Urinary bladder (tissue), 4 donors: ENCODE measurements around the gene MATR3. TPM values are rescaled to one million over a fixed set of nuclear protein-coding genes. Genes with fewer than 3 reads are reported as not detected.
"Not testable (repeated sequence)": the region's sequence is repeated elsewhere in the genome, so short reads cannot be mapped to it uniquely, and the experiment has no call there.

Experiments
- DNase-seq: peaks from one replicate; pipeline ENCODE4 v3.0.0-alpha.2; 2015; ENCODE audit errors: extremely low spot score
- H3K27ac ChIP-seq: one replicate; pipeline ENCODE4 v1.5.1; 2013; ENCODE audit warnings: low read depth, mild to moderate bottlenecking, moderate library complexity
- H3K36me3 ChIP-seq: one replicate; pipeline ENCODE4 v1.6.1; 2013; ENCODE audit warnings: mild to moderate bottlenecking, moderate library complexity; ENCODE audit not compliant: insufficient read depth
- H3K4me1 ChIP-seq: one replicate; pipeline ENCODE4 v1.6.1; 2013; ENCODE audit warnings: mild to moderate bottlenecking, moderate library complexity; ENCODE audit not compliant: insufficient read depth
- H3K4me3 ChIP-seq: one replicate; pipeline ENCODE4 v1.5.1; 2013; ENCODE audit warnings: low read depth, low read length
- WGBS: extraction: QIAGEN DNeasy Blood & Tissue Kit; methylation state at CpG from one replicate; pipeline ENCODE4 v1.1.7; 2013; 5-methylcytosine and 5-hydroxymethylcytosine counted together
- polyA plus RNA-seq: library from polyadenylated mRNA; stranded (reverse); fragments of 200-250 nt; gene quantifications from one replicate; pipeline ENCODE4 v1.2.3, GENCODE V29; 2013
- total RNA-seq: library from RNA; depleted of rRNA; stranded (reverse); fragments of >200 nt; gene quantifications from one replicate; pipeline ENCODE4 v1.2.3, GENCODE V29; 2014
- donor health status: healthy with polysubstance abuse.
- donor health status: healthy.

MATR3 gene
- total and polyA plus RNA-seq, 2 donors: 163 to 454 TPM

DNA sequence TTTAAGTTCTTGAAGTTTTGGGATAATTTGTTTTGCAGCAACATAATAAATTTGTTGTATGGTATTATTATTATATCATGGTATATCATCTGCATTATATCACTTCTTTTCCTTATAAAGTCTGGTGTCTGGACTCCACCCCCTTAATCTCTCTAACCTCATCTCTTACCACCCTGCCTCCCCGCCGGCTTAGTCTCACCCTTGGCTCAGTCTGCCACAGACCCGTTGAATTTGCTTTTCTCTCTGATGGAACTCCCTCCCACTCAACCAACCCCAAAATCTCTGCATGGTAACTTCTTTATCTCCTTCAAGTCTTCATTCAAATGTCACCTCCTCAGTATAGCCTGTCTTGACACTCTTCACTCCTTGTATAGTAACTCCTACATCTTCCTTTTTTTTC is 29.6 kb upstream of the MATR3 start:
- Histone ChIP-seq H3K36me3 (no peaks in the 10 kb centered on the region), H3K27ac (no peak overlapping the region), H3K4me1 (no peaks in the 10 kb centered on the region), H3K4me3 (no peak overlapping the region)
- no peak for DNase-seq
- 93% methylated on average over 3 of the region's 3 CpGs for WGBS

DNA sequence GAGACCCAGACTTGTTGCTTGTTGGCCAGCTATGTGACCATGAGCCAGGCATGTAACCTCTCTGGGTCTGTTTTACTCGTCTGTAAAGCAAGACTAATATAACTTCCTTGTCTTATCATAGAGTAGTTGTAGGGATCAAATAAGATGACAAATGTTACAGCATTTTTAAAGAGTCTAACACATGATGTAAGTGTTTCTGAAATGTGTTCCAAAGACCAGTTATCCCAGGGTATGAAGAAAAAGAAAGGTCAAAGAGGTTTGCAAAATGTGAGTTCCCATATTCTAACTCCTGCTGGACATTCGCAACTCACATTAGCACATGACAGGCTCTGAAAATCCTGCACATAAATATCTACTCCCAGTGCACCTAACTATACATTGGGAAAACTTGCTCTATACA is 28.5 kb upstream of the MATR3 start:
- Histone ChIP-seq H3K4me1 (no peaks in the 10 kb centered on the region), H3K4me3 (no peak overlapping the region), H3K27ac (no peak overlapping the region), H3K36me3 (no peaks in the 10 kb centered on the region)
- DNase-seq: no peak
- 58% methylated on average over 2 of the region's 2 CpGs for WGBS

- 88% methylated on average over 11 of the region's 11 CpGs for WGBS
- Histone ChIP-seq H3K4me1 (no peaks in the 10 kb centered on the region), H3K4me3 (no peak overlapping the region), H3K36me3 (no peaks in the 10 kb centered on the region), H3K27ac (no peak overlapping the region)
- DNase-seq: no peak
Measured at GRCh38 chr5:139266236-139266635, 27.3 kb upstream of the MATR3 start.

DNA sequence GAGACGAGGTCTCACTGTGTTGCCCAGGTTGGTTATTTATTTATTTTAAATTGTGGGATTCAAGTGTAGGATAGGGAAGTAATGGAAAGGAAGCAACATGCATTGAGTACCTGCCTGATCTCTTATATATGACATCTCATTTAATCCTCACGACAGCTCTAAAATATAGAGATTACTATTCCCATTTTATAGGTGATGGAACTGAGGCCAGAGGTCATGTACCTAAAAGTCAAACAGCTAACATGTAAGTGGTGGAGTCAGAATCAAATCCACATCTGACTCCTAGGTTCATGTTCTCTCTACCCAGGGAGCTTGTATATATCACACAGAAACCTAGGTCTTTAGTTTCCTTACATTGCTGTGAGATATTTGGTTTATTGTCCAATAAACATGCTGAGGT is 26.1 kb upstream of the MATR3 start:
- Histone ChIP-seq H3K4me3 (no peak overlapping the region), H3K27ac (no peak overlapping the region), H3K36me3 (no peaks in the 10 kb centered on the region), H3K4me1 (no peaks in the 10 kb centered on the region)
- 91% methylated on average over 2 of the region's 2 CpGs for WGBS
- DNase-seq: no peak

- H3K4me3 ChIP-seq: no peak overlapping the region
- no peaks in the 10 kb centered on the region for H3K4me1 ChIP-seq
- no peak for DNase-seq
- 53% methylated on average over 5 of the region's 5 CpGs for WGBS
- H3K27ac ChIP-seq: no peak overlapping the region
- no peaks in the 10 kb centered on the region for H3K36me3 ChIP-seq
Measured at GRCh38 chr5:139268364-139269202, 25.0 kb upstream of the MATR3 start.

DNA sequence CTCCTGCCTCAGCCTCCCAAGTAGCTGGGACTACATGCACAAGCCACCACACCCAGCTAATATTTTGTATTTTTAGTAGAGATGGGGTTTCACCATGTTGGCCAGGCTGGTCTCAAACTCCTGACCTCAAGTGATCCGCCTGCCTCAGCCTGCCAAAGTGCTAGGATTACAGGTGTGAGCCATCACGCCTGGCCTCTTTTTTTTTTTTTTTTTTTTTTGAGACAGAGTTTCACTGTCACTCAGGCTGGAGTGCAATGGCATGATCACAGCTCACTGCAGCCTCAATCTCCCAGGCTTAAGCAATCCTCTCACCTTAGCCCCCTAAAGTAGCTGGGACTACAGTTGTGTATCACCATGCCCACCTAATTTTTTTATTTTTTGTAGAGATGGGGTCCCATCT is 22.8 kb upstream of the MATR3 start:
- not testable (repeated sequence) for H3K36me3 ChIP-seq, H3K4me3 ChIP-seq, DNase-seq, H3K4me1 ChIP-seq, H3K27ac ChIP-seq
- 90% methylated on average over 2 of the region's 2 CpGs for WGBS

DNA sequence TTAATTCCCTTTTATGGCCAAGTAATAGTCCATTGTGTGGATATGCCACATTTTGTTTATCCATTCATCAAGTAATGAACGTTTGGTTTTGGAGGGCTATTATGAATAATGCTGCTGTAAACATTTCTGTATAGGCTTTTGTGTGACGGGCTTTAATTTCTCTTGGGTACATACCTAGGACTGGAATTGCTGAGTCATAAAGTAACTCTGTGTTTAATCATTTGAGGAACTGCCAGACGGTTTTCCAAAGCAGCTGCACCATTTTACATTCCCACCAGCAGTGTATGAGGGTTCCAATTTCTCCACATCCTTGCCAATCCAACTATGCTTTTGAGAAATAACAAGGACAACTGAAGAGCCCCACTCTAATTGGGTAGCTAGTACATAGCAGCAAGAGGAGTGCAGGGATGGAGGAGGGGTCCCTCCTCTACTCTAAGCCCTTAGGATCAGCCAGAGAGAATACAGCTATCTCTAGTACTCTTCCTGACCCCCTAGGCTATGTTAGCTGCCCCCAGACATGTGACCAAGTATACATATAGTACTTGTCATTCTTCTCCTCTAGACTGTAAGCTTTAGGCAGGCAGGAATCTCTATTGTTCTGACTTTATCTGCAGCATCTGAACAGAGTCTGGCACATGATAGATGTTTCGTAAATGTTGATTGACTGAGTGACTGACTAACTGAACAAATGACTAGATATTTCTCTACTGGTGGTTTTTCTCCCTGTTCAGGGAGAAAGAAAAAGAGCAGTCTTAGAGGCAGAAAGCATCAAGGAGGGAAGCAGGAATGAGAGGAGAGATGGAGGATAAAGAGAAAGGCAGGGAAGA is 22.1 kb upstream of the MATR3 start:
- Histone ChIP-seq H3K4me3 (no peak overlapping the region), H3K36me3 (no peaks in the 10 kb centered on the region), H3K27ac (no peak overlapping the region), H3K4me1 (no peaks in the 10 kb centered on the region)
- 33% methylated on average over 4 of the region's 4 CpGs for WGBS
- no peak for DNase-seq

DNA sequence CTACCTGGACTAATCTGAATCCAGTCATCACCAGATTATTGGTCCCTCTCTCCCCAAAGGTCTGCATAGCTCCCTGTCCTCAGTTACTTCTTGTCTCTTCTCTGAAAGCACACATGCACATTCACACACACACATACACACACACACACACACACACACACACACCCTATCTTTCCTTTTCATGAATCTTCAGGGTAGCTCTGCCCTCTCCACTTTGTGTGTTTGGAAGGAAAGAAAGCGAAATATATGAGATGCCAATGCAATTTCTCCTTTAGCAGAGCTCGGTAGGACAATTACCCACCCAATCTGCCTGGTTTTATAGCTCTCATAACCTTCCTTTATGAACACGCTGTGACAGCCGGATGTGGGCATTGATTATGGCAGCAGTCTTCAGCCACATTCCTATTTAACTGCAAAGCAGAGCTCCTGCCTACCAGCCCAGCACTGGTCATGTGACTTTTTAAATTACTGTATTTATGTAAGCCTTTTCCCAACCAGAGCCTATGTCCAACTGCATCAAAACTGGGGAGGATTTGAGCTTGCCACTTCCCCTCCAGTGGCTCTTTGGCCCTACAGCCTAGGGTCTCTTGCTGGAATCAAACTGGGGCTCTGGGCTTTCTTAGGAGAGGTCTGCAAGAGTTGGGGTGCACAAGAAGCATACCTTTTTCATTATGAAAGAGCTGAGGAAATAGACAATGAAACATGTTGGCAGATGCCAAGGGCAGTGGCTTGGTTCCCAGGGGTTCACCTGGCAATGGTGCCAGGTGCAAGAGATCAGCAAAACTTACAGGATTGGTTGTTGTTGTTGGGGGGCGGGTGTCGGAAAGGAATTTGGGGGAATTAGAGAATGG is 20.8 kb upstream of the MATR3 start:
- WGBS: 71% methylated on average over 6 of the region's 6 CpGs
- no peak for DNase-seq
- no peak overlapping the region for H3K4me3 ChIP-seq
- H3K4me1 ChIP-seq: no peaks in the 10 kb centered on the region
- H3K36me3 ChIP-seq: no peaks in the 10 kb centered on the region
- no peak overlapping the region for H3K27ac ChIP-seq

DNA sequence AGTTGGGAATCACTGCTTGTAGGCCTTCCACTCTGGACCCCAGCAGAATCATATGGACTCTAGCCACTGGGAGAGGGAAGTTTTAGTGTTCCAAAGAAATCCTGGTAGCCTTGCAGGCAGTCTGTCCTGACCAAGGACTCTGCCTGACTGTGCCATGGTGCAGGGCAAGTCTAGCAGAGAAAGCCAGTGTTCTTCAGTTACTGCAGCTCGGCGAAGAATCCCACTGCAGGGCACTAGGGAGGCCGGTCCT is 20.3 kb upstream of the MATR3 start:
- Histone ChIP-seq H3K36me3 (no peaks in the 10 kb centered on the region), H3K4me1 (no peaks in the 10 kb centered on the region), H3K4me3 (peak overlapping the region; percentile 48), H3K27ac (no peak overlapping the region)
- no peak for DNase-seq
- 8% methylated on average over 3 of the region's 3 CpGs for WGBS

DNA sequence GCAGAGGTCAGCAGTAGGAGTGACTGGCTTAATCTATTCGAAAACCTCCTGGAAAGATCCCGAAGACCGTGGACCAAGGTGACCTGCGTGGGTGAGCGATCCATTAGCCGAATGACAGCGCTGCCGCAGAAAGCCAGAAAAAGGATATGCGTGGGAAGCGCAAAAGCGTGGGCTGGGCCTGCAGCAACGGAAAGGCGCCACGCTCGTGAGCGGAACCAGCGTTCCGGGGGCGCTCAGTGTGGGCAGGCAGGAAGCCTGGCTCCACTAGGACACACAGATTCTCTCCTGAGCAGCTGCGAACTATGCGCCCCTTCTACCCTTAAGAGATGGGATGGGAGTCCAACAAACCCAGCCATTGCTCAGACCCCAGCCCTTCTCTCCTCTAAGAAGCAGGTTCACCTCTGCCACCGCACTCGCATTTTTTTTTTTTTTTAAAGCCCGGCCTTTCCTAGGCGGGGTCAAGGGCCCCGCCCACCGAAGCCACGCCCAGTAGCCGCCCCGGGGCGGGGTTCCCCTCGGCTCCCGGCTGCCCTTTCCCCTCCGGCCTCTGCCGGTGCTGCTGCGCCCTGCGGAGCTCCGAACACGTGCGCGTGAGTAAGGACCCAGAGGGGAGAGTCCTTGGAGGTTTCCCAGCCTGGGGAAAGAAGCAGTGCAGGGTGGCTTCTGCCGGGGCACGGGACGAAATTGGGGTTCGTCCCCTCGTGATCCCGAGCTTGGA is 19.8 kb upstream of the MATR3 start:
- H3K4me3 ChIP-seq: peak overlapping the region; percentile 48
- WGBS: under 1% methylated on average over 47 of the region's 47 CpGs
- DNase-seq: no peak
- peak overlapping the region; percentile 33 for H3K27ac ChIP-seq
- no peaks in the 10 kb centered on the region for H3K4me1 ChIP-seq
- H3K36me3 ChIP-seq: peaks cover 2% of the 10 kb centered on the region

- Histone ChIP-seq H3K4me1 (no peaks in the 10 kb centered on the region), H3K27ac (no peak overlapping the region), H3K36me3 (peaks cover 2% of the 10 kb centered on the region), H3K4me3 (no peak overlapping the region)
- 92% methylated on average over 4 of the region's 4 CpGs for WGBS
- no peak for DNase-seq
Measured at GRCh38 chr5:139275536-139275935, 18.0 kb upstream of the MATR3 start.

DNA sequence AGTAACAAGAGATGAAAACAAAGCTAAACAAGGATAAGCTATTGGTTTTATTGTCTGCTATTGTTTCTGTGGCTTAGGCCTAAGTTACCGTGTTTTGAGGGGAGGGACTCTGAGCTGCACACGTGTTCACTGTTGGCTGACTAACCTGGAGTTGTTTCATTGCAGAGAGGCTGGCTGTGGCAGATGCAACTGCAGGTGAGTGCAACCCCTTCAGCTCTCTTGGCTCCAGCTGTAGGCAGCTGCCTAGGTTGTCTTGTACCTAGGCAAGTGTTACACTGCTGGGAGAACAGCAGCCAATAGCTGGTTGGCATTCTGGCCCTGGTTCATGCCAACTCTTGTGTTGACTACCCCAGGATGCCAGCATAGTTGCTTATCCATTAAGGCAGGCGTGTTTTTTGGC is 17.6 kb upstream of the MATR3 start:
- peaks cover 2% of the 10 kb centered on the region for H3K36me3 ChIP-seq
- H3K4me1 ChIP-seq: no peaks in the 10 kb centered on the region
- H3K27ac ChIP-seq: no peak overlapping the region
- DNase-seq: no peak
- no peak overlapping the region for H3K4me3 ChIP-seq
- WGBS: 78% methylated on average over 3 of the region's 3 CpGs

GRCh38 chr5:139276426-139276825 is 17.1 kb upstream of the MATR3 start:
- Histone ChIP-seq H3K27ac (no peak overlapping the region), H3K36me3 (peaks cover 2% of the 10 kb centered on the region), H3K4me1 (no peaks in the 10 kb centered on the region), H3K4me3 (no peak overlapping the region)
- DNase-seq: no peak
- WGBS: 79% methylated on average over 2 of the region's 2 CpGs
